ENCODE results near the gene NDUFS3. TPM values are rescaled to one million over a fixed set of nuclear protein-coding genes. Genes with fewer than 3 reads are reported as not detected.

NDUFS3 gene
- total RNA-seq, 2 donors from 2014 or later: 27.2 to 28.7 TPM

DNA sequence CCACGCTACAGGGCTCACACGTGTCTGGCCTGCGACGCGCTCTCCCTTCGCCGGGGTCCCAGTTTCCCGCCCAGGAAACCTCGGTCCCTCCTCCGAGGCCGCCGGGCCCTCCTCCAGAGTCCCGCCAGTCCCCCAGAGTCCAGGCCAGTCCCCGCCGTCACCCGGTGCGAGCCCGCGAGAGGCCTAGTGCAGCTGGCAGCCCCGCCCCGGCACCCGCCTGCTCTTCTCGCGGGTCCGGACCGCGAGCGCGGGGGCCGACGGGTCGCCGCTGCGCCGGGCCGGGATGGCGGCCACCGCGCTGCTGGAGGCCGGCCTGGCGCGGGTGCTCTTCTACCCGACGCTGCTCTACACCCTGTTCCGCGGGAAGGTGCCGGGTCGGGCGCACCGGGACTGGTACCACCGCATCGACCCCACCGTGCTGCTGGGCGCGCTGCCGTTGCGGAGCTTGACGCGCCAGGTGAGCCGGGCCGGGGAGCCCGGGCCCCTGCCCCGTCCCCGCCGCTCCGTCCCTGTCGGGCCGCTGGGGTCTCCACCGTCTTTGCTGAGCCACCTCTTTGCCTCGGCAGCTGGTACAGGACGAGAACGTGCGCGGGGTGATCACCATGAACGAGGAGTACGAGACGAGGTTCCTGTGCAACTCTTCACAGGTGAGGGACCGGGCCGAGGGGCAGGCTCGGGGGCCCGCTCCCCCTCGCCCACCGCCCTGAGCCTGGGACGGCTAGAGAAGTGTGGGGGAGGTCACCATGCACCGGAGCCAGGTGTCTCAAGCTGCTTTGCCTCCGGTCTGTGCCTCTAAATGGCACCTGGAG lies 13.3 kb upstream of the NDUFS3 start, which contains the start of gene PTPMT1:
Gene PTPMT1 (plus strand): TSS at position 260 of the 809 bp plus-strand sequence. CDS start 24 bp downstream, at position 284.
- TF ChIP-seq, protein P1, sequence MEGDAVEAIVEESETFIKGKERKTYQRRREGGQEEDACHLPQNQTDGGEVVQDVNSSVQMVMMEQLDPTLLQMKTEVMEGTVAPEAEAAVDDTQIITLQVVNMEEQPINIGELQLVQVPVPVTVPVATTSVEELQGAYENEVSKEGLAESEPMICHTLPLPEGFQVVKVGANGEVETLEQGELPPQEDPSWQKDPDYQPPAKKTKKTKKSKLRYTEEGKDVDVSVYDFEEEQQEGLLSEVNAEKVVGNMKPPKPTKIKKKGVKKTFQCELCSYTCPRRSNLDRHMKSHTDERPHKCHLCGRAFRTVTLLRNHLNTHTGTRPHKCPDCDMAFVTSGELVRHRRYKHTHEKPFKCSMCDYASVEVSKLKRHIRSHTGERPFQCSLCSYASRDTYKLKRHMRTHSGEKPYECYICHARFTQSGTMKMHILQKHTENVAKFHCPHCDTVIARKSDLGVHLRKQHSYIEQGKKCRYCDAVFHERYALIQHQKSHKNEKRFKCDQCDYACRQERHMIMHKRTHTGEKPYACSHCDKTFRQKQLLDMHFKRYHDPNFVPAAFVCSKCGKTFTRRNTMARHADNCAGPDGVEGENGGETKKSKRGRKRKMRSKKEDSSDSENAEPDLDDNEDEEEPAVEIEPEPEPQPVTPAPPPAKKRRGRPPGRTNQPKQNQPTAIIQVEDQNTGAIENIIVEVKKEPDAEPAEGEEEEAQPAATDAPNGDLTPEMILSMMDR (IDR thresholded peaks at IDR 0.05): no peak
- peak; percentile 60 to 67 (median 60) for TF ChIP-seq POLR2A (IDR thresholded peaks at IDR 0.05)
- Histone ChIP-seq H3K4me1 (peaks cover 29% of the 10 kb centered on the region), H3K36me3 (replicated peaks in 1 of 2; ENCODE audit: insufficient read depth in 1 of 2, low read depth in 2 of 2) (no peaks in the 10 kb centered on the region), H3K4me3 (peak within 1 kb of the TSS; percentile 84 to 87), H3K27me3 (no peaks in the 10 kb centered on the region), H3K27ac (peak within 1 kb of the TSS; percentile 48 to 87 (median 78)), H3K9me3 (no peaks in the 10 kb centered on the region)
- 0 to 1% methylated on average over 15 to 86 of the region's 86 CpGs for WGBS, 2 donors
- intact Hi-C loops (cut with DNase I): no loop called here
- DNase-seq (peak; percentile 72 to 84 (median 80)), ATAC-seq (peak; percentile 94)

GRCh38 chr11:47566149-47566698 lies 12.7 kb upstream of the NDUFS3 start:
- peak overlapping the region; percentile 84 to 87 for H3K4me3 ChIP-seq
- intact Hi-C loops (cut with DNase I): no loop called here
- H3K36me3 ChIP-seq (replicated peaks in 1 of 2; ENCODE audit: insufficient read depth in 1 of 2, low read depth in 2 of 2): no peaks in the 10 kb centered on the region
- WGBS, 2 donors: 23 to 24% methylated on average over 16 to 17 of the region's 17 CpGs
- DNase-seq (peak in 2 of 4 donors; percentile 28 to 41), ATAC-seq (peak; percentile 15)
- H3K4me1 ChIP-seq: peaks cover 29% of the 10 kb centered on the region
- TF ChIP-seq POLR2A (IDR thresholded peaks at IDR 0.05): no peak
- TF ChIP-seq, protein P1 (IDR thresholded peaks at IDR 0.05): no peak
- no peaks in the 10 kb centered on the region for H3K9me3 ChIP-seq
- no peaks in the 10 kb centered on the region for H3K27me3 ChIP-seq
- peak overlapping the region; percentile 48 to 87 (median 78) for H3K27ac ChIP-seq

GRCh38 chr11:47569646-47570045 lies 9.2 kb upstream of the NDUFS3 start:
- Histone ChIP-seq H3K36me3 (replicated peaks in 1 of 2; ENCODE audit: insufficient read depth in 1 of 2, low read depth in 2 of 2) (peaks cover 0 to 6% of the 10 kb centered on the region in 2 donors), H3K9me3 (no peaks in the 10 kb centered on the region), H3K27me3 (no peaks in the 10 kb centered on the region), H3K27ac (no peak overlapping the region), H3K4me1 (peaks cover 22% of the 10 kb centered on the region), H3K4me3 (no peak overlapping the region)
- TF ChIP-seq POLR2A (IDR thresholded peaks at IDR 0.05): no peak
- no peak for DNase-seq
- ATAC-seq: no peak
- WGBS, 2 donors: 94 to 96% methylated on average over 7 of the region's 7 CpGs
- intact Hi-C loops (cut with DNase I): no loop called here

DNA sequence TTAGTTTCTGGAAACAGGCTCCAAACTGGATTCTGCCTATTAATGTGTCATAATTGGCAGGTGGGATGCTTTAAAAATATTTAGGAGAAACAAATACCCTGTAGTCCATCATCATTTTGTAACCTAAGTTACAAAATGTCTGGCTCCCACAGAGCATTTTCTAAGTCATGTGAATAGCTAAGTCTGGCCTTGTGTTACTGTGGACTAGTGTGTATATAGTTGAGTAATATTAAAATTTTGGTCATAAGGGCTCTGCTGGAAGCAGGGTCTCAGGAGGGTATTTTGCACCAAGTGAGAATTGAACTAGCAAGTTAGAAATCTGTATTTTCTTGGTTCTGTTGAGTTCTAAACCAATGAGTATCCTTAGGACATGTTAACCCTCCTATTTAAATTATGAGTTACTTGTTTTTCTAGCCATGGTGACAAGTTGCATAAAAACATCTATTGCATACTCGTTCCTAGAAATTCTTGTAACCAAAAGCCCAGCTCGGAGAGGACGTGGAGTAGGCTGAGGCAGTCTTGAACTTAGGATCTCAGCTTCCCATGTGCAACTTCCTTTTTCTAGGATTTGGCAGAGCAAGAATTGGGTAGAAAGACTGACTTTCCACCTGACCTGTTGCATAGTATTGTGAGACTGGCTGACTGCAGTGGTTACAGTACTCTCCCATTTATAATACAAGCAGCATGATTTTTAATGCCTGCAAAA lies 8.1 kb upstream of the NDUFS3 start:
- DNase-seq (no peak), ATAC-seq (no peak)
- no peak for TF ChIP-seq POLR2A (IDR thresholded peaks at IDR 0.05)
- TF ChIP-seq, protein P1 (IDR thresholded peaks at IDR 0.05): no peak
- intact Hi-C loops (cut with DNase I): no loop called here
- Histone ChIP-seq H3K27me3 (no peaks in the 10 kb centered on the region), H3K36me3 (replicated peaks in 1 of 2; ENCODE audit: insufficient read depth in 1 of 2, low read depth in 2 of 2) (peaks cover 0 to 6% of the 10 kb centered on the region in 2 donors), H3K27ac (no peak overlapping the region), H3K4me1 (peaks cover 16% of the 10 kb centered on the region), H3K9me3 (no peaks in the 10 kb centered on the region), H3K4me3 (no peak overlapping the region)
- WGBS, 2 donors: 75 to 92% methylated on average over 3 of the region's 3 CpGs

DNA sequence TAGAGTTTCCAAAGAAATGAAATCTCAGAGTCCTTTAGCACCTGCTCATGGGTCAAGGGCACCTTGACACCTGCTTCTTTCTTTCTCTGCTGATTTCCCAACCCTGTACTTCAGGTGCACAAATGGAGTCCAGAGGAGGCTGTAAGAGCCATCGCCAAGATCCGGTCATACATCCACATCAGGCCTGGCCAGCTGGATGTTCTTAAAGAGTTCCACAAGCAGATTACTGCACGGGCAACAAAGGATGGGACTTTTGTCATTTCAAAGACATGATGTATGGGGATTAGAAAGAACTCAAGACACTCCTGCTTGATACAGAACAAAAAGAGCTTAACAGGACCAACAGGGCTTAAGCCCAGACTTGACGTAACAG lies 7.5 kb upstream of the NDUFS3 start:
- intact Hi-C loops (cut with DNase I): no loop called here
- no peak for TF ChIP-seq POLR2A (IDR thresholded peaks at IDR 0.05)
- TF ChIP-seq, protein P1 (IDR thresholded peaks at IDR 0.05): no peak
- ATAC-seq: no peak
- Histone ChIP-seq H3K4me3 (no peak overlapping the region), H3K27me3 (no peaks in the 10 kb centered on the region), H3K4me1 (peaks cover 13% of the 10 kb centered on the region), H3K9me3 (no peaks in the 10 kb centered on the region), H3K27ac (no peak overlapping the region), H3K36me3 (replicated peaks in 1 of 2; ENCODE audit: insufficient read depth in 1 of 2, low read depth in 2 of 2) (peaks cover 0 to 6% of the 10 kb centered on the region in 2 donors)
- WGBS, 2 donors: 80 to 84% methylated on average over 4 of the region's 4 CpGs
- DNase-seq: no peak

Data from body of pancreas (tissue), 4 donors.